ENCODE data around the gene LRMDA.

LRMDA gene

DNA sequence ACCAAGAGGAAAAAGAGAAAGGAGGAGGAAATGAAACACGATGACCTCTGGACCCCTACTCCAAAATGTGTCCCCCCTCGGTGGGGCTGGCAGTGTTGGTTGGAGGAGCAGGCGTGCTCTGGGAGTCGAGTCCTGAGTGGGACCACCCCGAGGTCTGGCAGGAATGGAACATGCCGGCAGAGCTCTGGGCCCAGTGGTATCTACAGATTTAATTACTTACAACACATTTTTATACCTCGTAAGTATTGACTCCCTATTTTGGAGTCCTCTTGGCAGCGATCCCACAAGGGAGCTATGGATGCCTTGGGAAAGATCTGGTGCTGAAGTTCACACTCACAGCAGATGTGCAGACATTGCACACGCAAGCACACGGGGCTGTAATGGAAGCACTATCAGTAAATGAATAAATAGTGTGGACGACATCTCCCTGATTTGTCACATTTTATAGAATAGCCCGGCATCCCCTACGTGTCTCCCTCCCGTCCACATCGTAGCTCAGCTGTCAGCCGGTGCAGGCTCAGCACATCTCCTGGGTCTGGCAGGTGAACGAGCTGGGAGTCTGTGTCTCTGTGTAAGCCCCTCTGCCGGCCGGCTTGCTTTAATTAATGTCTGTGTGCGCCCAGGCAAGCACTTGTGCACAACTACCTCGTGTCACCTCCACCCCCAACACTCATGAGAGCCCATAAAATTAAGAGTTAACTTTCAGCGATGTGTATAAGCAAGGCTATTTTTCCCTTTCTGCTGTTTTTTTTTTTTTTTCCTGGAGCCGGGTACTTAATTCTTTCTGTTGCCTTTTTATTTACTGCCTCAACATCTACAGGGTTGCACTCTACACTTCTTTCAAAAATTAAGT, 603.2 kb downstream of the LRMDA start:
- TF ChIP-seq, protein P1, sequence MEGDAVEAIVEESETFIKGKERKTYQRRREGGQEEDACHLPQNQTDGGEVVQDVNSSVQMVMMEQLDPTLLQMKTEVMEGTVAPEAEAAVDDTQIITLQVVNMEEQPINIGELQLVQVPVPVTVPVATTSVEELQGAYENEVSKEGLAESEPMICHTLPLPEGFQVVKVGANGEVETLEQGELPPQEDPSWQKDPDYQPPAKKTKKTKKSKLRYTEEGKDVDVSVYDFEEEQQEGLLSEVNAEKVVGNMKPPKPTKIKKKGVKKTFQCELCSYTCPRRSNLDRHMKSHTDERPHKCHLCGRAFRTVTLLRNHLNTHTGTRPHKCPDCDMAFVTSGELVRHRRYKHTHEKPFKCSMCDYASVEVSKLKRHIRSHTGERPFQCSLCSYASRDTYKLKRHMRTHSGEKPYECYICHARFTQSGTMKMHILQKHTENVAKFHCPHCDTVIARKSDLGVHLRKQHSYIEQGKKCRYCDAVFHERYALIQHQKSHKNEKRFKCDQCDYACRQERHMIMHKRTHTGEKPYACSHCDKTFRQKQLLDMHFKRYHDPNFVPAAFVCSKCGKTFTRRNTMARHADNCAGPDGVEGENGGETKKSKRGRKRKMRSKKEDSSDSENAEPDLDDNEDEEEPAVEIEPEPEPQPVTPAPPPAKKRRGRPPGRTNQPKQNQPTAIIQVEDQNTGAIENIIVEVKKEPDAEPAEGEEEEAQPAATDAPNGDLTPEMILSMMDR (conservative IDR thresholded peaks at IDR 0.05; ENCODE audit: low read length): no peak
- TF ChIP-seq EZH2phosphoT487 (IDR thresholded peaks at IDR 0.05; ENCODE audit: borderline replicate concordance): no peak
- no peak overlapping the region for H3K4me2 ChIP-seq (ENCODE audit: low read depth, low read length, poor library complexity, severe bottlenecking)
- no peaks in the 10 kb centered on the region for H3K9me2 ChIP-seq (replicated peaks; ENCODE audit: low read depth, low read length)
- no peaks in the 10 kb centered on the region for H3K79me2 ChIP-seq (ENCODE audit: insufficient read depth, low read length)
- H3K9ac ChIP-seq (ENCODE audit: low read depth, low read length, poor library complexity, severe bottlenecking): no peak overlapping the region
- H3K36me3 ChIP-seq (ENCODE audit: insufficient read depth, low read length): no peaks in the 10 kb centered on the region
- H3K4me3 ChIP-seq (ENCODE audit: low read length, poor library complexity, severe bottlenecking): no peak overlapping the region
- H3K4me1 ChIP-seq (ENCODE audit: insufficient read depth, low read length, poor library complexity, severe bottlenecking): no peaks in the 10 kb centered on the region
- H4K20me1 ChIP-seq (ENCODE audit: insufficient read depth, low read length, poor library complexity, severe bottlenecking): no peaks in the 10 kb centered on the region
- no peaks in the 10 kb centered on the region for H3F3A ChIP-seq (ENCODE audit: low read depth)
- H3K27me3 ChIP-seq (ENCODE audit: insufficient read depth, low read length, poor library complexity, severe bottlenecking): no peaks in the 10 kb centered on the region
- H3K9me3 ChIP-seq (ENCODE audit: insufficient read depth, low read depth, low read length): no peaks in the 10 kb centered on the region
- no peak overlapping the region for H2AFZ ChIP-seq (ENCODE audit: low read length)

DNA sequence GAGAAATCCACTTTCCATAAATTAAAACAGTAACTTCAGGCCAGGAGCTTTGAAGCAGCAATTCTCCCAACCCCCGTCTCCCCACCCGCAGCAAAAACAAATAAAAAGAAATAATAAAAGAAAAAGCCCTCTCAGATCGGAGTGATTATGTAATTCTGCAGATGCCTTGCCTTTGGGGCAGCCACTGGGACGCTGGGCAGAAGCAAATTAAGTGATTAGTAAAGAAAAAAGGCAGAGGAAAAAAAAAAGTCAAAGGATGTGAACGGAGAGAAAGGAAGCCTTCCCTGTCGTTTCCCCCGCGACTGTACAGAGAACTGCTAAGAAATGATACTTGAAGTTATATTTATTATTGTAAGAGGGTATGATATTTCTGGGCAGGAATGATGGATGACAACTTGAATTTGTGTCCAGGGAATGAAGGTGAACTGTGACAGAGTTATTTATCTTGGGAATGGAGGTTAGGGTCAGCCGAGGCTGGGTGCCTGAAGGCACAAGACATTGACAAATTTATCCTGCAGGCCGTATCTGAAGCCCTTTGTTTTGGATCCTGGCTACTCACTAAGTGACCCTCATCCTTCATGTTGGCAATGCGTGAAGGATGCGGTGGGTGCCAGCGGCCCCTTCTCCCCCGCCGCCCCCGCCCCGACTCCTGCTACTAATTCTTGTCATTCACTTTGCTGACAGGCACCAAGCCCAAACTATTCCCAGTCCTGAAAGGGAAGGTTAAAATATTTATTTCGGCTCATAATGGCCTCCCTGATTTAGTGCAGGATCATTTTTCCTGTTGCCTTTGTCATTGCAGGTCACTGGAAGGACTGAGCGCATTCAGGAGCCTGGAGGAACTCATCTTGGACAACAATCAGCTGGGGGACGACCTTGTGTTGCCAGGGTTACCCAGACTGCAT, 604.0 kb downstream of the LRMDA start:
- Histone ChIP-seq H3F3A (ENCODE audit: low read depth) (no peaks in the 10 kb centered on the region), H3K9ac (ENCODE audit: low read depth, low read length, poor library complexity, severe bottlenecking) (no peak overlapping the region), H3K4me2 (ENCODE audit: low read depth, low read length, poor library complexity, severe bottlenecking) (no peak overlapping the region)

DNA sequence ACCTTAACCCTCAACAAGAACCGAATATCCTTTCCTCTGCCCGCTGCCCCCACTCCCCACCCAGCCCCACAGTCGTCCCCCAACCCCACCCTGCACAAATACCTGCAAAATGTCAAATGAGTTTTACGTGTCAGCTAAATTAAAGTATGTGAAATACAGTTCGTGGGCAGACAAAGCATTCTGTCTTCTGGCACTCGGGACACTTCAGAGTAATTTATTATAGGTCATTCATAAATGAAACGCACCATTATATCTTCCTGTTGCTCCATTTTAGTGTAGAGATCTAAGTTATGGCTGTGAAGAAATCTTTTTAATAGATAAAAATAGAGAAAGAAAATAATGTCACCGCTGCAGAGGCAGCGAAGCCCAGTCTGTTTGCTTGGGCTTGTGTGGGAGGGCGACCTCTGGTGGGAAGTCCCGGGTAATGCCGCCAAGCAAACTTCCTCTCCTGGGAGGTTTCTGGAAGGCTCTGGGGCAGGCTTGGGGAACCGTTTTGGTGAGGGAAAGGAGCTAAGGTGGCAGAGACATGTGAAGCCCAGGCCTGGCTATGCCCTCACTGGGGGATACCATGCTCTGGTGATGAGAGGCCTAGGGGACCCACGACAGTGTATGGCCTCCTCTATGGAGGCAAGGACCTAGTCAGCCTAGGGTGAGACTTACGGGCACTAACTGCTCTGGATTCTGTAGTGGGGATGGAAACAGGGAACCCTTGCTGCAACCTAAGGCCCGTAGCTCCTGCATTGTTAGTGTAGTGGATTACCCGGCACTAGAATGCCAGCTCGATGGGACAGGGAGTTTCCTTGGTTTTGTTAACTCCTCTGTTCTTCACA, 604.9 kb downstream of the LRMDA start:
- Histone ChIP-seq H3K4me1 (ENCODE audit: insufficient read depth, low read length, poor library complexity, severe bottlenecking) (no peaks in the 10 kb centered on the region), H3K36me3 (ENCODE audit: insufficient read depth, low read length) (no peaks in the 10 kb centered on the region), H3K9me2 (replicated peaks; ENCODE audit: low read depth, low read length) (no peaks in the 10 kb centered on the region), H3K79me2 (ENCODE audit: insufficient read depth, low read length) (no peaks in the 10 kb centered on the region), H3K4me3 (ENCODE audit: low read length, poor library complexity, severe bottlenecking) (no peak overlapping the region), H3K9me3 (ENCODE audit: insufficient read depth, low read depth, low read length) (no peaks in the 10 kb centered on the region), H3K27me3 (ENCODE audit: insufficient read depth, low read length, poor library complexity, severe bottlenecking) (no peaks in the 10 kb centered on the region), H3F3A (ENCODE audit: low read depth) (no peaks in the 10 kb centered on the region), H2AFZ (ENCODE audit: low read length) (no peak overlapping the region), H3K9ac (ENCODE audit: low read depth, low read length, poor library complexity, severe bottlenecking) (no peak overlapping the region), H4K20me1 (ENCODE audit: insufficient read depth, low read length, poor library complexity, severe bottlenecking) (no peaks in the 10 kb centered on the region), H3K4me2 (ENCODE audit: low read depth, low read length, poor library complexity, severe bottlenecking) (no peak overlapping the region)
- no peak for TF ChIP-seq EZH2phosphoT487 (IDR thresholded peaks at IDR 0.05; ENCODE audit: borderline replicate concordance)
- TF ChIP-seq, protein P1 (conservative IDR thresholded peaks at IDR 0.05; ENCODE audit: low read length): peak; percentile 95

More for the DNA sequence above, 604.0 kb downstream of the LRMDA start:
- Histone ChIP-seq H4K20me1 (ENCODE audit: insufficient read depth, low read length, poor library complexity, severe bottlenecking) (no peaks in the 10 kb centered on the region), H3K27me3 (ENCODE audit: insufficient read depth, low read length, poor library complexity, severe bottlenecking) (no peaks in the 10 kb centered on the region), H3K4me1 (ENCODE audit: insufficient read depth, low read length, poor library complexity, severe bottlenecking) (no peaks in the 10 kb centered on the region), H3K9me2 (replicated peaks; ENCODE audit: low read depth, low read length) (no peaks in the 10 kb centered on the region), H2AFZ (ENCODE audit: low read length) (no peak overlapping the region), H3K36me3 (ENCODE audit: insufficient read depth, low read length) (no peaks in the 10 kb centered on the region), H3K9me3 (ENCODE audit: insufficient read depth, low read depth, low read length) (no peaks in the 10 kb centered on the region), H3K79me2 (ENCODE audit: insufficient read depth, low read length) (no peaks in the 10 kb centered on the region), H3K4me3 (ENCODE audit: low read length, poor library complexity, severe bottlenecking) (no peak overlapping the region)
- TF ChIP-seq, protein P1 (conservative IDR thresholded peaks at IDR 0.05; ENCODE audit: low read length): no peak

Data from Loucy (cell line).